ENCODE data around the gene FOXJ3.

FOXJ3 gene

DNA sequence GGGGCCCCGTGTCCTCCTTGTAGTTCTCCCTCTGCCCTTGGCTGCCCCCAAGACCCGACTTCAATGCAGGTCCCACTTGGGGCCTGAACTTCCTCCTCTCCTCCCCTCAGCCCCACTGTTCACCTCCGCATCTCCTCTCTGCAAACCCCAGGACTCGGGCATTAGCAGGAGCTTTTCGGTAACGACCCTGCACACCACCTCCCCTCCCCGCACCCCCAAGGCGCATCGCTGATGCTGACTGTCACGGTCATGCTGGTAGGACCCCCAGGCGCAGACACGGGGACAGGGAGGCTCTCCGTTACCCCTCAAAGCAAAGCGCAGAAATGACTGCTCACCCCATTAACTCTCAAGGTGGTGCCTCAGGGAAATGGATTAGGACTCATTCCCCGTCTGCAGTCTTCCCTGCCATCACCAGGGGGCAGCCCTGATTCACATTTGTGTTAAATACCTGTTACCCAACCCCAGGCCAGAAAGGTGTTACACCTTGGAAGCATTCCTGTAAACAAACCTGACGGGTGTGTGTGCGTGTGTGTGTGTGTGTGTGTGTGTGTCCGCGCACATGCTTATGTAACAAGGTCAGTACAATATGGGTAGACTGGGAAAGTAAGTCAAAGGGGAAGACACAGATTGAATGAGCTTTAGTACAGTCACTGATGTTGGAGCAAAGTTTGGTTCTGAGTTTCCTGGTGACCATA lies 188.3 kb downstream of the FOXJ3 start:
- TF ChIP-seq, protein P1, sequence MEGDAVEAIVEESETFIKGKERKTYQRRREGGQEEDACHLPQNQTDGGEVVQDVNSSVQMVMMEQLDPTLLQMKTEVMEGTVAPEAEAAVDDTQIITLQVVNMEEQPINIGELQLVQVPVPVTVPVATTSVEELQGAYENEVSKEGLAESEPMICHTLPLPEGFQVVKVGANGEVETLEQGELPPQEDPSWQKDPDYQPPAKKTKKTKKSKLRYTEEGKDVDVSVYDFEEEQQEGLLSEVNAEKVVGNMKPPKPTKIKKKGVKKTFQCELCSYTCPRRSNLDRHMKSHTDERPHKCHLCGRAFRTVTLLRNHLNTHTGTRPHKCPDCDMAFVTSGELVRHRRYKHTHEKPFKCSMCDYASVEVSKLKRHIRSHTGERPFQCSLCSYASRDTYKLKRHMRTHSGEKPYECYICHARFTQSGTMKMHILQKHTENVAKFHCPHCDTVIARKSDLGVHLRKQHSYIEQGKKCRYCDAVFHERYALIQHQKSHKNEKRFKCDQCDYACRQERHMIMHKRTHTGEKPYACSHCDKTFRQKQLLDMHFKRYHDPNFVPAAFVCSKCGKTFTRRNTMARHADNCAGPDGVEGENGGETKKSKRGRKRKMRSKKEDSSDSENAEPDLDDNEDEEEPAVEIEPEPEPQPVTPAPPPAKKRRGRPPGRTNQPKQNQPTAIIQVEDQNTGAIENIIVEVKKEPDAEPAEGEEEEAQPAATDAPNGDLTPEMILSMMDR (IDR thresholded peaks at IDR 0.05; ENCODE audit: control extremely low read depth, extremely low read depth, low read depth, missing control alignments): peak; percentile 86
- POLR2A ChIA-PET: no interaction called here
- CTCF ChIA-PET: interaction anchor here (0.7 to 1.7 kb wide), 10 partner anchors 9 to 214 kb away, joined by 3 to 10 read pairs (median 3); no protein-coding TSS in a partner anchor
- peak; percentile 83 for DNase-seq (ENCODE audit: extremely low spot score)

DNA sequence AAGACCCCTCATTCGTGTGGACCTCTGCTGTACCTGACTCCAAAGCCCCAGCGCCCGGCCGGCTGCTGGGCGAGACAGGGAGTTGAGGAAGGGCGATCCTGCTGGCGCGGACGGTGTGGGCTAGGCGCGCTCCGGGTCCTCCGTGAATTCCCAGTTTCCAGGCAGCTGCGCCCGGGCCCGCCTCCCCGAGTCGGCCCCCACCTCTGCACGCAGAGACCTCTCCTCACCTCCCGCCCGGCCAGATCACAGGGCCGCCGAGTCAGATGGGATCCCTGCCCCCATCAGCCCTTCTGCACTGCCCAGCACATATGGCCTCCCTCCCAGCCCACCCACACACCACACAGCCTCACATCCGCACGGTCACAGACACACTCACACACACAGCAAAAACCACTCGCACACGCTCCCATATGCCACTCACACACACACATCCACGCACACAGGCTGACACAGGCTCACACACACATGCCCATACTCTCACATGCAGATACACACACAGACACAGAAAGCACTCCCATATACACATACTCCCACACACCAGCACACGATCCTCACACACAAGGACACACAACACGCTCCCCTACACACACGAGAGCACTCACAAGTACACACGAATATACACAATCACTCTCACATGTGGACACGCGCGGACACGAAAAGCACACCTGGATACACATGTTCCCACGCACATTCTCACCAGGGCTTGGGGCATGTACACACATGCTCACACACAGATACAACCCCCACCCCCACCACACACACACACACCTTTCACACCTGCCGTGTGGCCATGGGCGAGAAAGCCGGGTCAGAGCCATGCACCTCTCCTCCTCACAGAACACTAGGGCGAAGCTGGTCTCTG lies 189.0 kb downstream of the FOXJ3 start:
- TF ChIP-seq, protein P1 (IDR thresholded peaks at IDR 0.05; ENCODE audit: control extremely low read depth, extremely low read depth, low read depth, missing control alignments): no peak
- POLR2A ChIA-PET: no interaction called here

DNA sequence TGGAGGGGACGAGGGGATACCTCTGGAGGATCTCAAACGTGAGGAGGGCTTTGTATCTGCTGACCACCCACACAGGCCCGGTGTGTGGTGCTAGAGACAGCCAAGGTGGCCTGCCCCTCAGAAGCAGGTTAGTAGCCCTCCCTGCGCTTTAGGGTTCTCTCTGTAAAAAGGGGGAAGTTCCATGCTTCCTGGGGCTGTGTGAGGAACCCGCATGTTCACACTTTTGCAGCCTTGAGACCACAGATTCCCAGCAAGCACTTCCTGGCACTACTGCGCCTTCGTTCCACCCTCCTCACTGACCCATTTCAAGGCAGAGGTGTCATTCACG lies 189.7 kb downstream of the FOXJ3 start:
- ChIA-PET POLR2A (no interaction called here), CTCF (no interaction called here)
- TF ChIP-seq, protein P1 (IDR thresholded peaks at IDR 0.05; ENCODE audit: control extremely low read depth, extremely low read depth, low read depth, missing control alignments): no peak
- DNase-seq (ENCODE audit: extremely low spot score): no peak

More for the DNA sequence above, 189.0 kb downstream of the FOXJ3 start:
- DNase-seq (ENCODE audit: extremely low spot score): no peak
- CTCF ChIA-PET: no interaction called here

DNA sequence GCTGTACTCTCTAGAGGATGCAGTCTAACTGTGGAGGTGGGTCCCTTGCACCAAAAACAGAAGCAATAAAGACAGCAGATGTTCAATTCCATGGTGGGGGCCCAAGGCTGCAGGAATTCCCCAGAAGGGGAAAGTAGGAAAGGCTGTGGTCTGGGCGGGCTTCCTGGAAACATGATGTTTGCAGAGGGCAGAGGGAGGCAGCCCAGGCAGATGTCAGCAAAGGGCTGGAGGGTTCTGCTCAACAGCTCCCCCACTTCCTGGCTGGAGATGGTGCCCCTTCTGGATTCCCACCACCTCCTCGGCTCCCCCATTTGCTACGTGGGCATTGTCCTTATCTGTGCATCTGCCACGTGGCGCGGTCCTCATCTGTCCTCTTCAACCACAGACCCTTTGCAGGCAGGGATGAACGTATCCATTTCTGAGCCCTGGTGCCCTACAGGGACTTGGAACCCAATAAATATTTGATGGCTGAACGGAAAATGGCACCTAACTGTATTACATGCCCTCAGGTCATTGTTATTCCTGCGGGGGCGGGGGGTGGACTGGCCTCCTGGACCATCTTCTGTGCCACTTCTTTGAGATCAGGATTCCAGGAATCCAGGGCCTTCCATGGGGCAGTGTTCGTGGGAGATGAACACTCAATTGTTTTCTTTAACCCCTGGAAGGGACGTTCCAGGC lies 190.2 kb downstream of the FOXJ3 start:
- POLR2A ChIA-PET: no interaction called here
- TF ChIP-seq, protein P1 (IDR thresholded peaks at IDR 0.05; ENCODE audit: control extremely low read depth, extremely low read depth, low read depth, missing control alignments): no peak
- DNase-seq (ENCODE audit: extremely low spot score): no peak
- CTCF ChIA-PET: no interaction called here

DNA sequence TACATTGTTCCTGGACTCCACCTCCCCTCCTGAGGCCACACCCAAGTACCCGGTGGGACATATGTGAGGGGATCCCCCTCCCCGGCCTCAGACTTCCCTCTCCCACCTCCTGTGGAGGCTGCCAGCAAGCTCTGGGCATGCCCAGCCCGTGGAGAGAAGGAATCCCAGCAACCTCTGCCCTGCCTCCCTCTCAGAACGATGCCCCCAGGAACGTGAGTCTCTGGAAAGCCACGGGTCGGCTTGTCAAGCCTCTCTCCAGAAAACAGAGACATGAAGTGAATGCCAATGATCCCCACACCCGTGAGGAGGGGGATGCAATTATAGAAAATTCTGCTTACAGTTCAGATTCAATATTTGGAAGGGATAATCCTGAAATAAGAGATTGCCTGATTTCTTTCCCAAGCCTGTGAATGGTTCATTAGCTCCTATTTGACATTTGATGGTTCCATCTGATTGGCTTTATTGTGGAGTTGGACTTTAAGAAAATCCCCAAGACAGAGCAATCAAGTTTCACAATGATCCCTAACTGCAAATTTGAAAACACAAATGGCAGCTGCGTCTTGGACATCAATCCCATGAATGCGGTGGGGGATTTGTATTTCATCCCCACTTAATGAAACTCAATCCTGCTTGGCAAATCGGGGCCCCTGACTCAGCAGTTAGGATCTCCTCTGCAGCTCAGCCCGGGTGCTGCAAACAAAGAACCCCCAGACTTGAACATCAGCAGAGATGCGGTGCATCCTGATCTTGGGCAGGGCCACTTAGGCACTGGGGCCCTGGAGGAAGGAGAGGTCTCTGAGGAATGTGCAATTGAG lies 190.9 kb downstream of the FOXJ3 start:
- no peak for DNase-seq (ENCODE audit: extremely low spot score)
- CTCF ChIA-PET: no interaction called here
- POLR2A ChIA-PET: no interaction called here
- TF ChIP-seq, protein P1 (IDR thresholded peaks at IDR 0.05; ENCODE audit: control extremely low read depth, extremely low read depth, low read depth, missing control alignments): no peak

Data from GM10248 (cell line).